GM12892 (cell line): Measurements from ENCODE around the gene CYS1.

Source experiments
- POLR2A ChIP-seq: IDR thresholded peaks from 2 replicates; pipeline ENCODE4 v1.6.1; 2011; ENCODE audit warnings: low read depth, low read length, control low read depth
- TAF1 ChIP-seq: IDR thresholded peaks from 2 replicates; pipeline ENCODE4 v1.6.1; 2011; ENCODE audit warnings: low read depth, mild to moderate bottlenecking, control low read depth, low read length, borderline replicate concordance

DNA sequence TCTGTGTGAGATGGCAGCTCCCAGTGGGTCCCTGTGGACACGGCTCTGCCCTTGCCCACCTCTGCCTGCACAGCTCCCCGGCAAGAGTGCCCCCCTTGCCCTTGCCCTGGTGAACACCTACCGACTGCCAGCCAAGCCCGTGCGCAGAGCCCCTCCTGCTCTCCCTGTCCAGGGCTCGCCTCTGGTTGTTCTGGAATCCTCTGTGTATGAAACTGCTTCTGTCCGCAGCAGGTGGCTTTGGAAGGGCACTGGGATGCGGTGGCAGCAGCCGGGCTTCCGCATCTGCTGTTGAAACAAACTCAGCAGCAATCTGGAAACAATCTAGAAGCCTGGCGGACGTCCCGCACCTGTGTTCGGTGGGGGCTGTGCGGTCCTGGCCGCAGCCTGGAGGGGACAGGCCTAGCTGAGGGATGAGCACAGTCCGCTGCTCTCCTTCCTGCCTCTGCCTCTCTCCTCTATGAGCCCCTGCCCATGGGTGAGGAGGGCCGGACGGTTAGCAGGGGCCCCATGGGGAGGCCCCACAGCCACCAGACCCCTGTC lies 70.9 kb downstream of the CYS1 start:
- TF ChIP-seq POLR2A, result no peak
- no peak for TF ChIP-seq TAF1
